8988T (cell line): ENCODE data around the gene OBP2A.
"Not testable (repeated sequence)": the region's sequence is repeated elsewhere in the genome, so short reads cannot be mapped to it uniquely, and the experiment has no call there.

Source experiments
- DNase-seq: peaks from one replicate; pipeline ENCODE4 v3.0.0; 2011

OBP2A gene

DNA sequence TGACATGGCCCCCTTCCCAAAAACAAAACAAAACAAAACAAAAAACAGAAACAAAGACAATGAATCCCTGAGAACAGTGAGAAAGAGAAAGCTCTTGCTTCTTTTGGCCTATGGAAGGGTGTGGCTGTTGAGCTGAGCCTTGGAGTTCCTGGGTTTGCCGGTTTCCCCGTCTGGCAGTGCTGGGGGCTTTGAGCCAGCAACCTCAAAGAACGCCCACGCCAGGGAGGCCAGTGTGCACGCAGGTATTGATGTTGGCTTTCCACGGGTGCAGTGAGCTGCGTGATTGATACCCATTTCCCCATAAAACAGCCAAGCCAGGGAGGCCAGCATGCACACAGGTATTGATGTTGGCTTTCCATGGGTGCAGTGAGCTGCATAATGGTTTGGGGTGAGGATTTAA is 33.0 kb upstream of the OBP2A start:
- no peak for DNase-seq

DNA sequence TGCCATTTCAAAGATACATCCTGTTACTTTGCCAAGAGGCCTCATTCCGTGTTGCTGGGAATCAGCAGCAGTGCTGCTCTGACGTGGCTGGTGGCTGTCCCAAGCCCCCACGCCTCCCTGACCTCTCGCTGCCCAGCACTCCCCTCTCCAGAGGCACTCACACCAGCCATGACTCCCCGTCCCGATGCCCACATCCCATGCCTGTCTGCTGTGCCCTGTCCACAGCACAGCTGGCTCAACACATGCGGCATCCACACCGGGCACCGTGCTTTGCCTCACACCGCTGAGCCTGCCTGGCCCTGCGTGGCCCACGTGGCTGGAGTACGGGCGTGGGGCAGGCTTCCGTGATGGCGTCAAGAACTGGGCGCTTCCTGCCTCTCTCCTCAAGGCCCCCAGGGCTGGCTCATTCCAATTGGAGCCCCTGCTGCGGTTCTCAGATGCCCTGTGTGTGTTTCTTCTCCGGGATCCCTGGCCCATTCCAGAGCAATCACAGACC is 32.5 kb upstream of the OBP2A start:
- DNase-seq, result no peak

DNA sequence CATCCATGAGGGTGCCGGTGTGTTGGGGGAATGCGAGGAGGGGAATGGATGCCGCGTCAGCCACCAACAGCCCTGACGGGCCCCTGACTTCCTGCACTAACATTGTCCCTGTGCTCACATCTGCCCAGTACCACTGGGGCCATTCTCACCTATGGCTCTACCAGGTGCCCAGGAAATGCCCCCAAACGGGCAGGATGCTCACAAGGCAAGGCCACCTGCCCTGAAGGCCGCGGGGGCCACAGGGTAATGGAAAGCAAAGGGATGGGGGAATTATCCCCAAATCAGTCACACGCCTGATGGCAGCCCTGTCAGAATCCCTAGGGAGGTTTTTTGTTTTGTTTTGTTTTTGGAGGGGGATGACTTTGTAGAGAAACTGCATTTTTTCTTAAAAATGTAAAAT is 32.0 kb upstream of the OBP2A start:
- not testable (repeated sequence) for DNase-seq

GRCh38 chr9:135514342-135515082 is 31.4 kb upstream of the OBP2A start:
- no peak for DNase-seq

GRCh38 chr9:135515083-135515951 is 30.6 kb upstream of the OBP2A start:
- no peak for DNase-seq

DNA sequence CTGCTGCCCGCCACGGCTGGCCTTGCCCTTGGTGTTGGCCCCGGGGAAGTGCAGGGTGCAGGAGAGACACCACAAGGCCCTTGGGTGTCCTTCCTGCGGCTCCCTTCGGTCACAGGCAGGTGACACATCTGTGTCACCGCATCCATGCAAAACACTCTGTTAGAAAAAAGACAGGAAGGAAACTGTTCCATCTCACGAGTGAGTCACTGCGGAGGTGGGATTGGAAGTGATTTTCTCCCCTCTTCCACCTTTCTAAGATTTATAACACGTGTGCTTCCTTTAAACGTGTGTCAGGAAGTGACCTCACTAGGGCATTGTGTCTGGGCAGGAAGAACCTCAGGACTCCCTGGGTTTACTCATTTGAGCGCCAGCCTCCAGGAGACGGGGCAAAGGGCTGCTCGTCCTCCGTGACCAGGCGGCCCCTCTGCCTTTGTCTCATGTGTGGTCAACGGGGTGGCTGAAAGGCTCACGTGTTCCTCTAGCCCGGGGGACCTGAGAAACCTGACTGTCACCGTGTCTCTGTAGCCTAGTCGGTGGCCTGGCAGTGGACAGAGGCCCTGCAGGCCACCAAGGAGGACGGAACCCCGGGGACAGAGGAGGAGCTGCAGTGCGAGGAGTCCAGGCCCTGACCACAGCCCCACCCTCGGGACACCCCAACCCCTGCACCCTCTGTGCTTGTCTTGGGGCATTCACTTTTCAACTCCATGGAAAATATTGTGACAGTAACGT is 29.6 kb upstream of the OBP2A start:
- DNase-seq, result no peak

- no peak for DNase-seq
Observed at GRCh38 chr9:135517407-135517822, 28.5 kb upstream of the OBP2A start.

DNA sequence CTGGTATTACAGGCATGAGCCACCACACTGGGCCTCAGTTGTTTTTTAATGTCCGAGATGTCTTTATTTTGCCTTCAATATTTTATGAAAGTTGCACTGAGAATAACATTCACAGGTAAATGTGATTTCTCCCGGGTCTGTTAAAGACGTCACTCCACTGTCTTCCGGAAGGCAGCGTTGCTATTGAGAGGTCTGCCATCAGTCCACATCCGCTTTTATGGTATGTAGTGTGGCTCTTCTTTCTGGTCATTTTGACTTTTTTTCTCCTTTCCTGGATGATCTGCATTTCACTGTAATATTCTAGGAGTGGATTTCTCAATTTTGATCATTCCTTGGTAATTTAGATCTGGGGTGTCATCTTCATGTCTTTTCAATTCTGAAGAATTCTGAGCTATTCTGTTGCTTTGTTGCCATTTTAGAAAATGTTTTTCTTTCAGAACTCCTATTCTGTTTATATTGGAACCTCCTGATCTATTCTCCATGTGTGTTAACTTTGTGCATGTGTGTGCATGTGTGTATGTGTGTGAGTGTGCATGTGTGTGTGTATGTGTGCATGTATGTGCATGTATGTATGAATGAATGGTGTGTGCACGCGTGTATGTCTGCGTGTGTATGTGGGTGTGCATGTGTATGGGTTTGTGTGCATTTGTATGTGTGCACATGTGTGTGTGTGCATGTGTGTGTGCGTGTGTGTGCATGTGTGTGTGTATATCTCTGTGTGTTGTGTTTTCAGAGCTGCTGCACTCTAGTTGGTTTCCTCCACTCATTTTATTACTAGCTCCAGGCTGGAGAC is 26.6 kb upstream of the OBP2A start:
- no peak for DNase-seq

- DNase-seq, result no peak
Observed at GRCh38 chr9:135520916-135521607, 24.9 kb upstream of the OBP2A start, which contains the start of gene LCN1. Gene LCN1, plus strand, starts transcription at chr9:135521440. Its CDS starts 58 bp downstream, at chr9:135521498.

GRCh38 chr9:135521608-135522095 is 24.3 kb upstream of the OBP2A start:
- no peak for DNase-seq

- no peak for DNase-seq
Observed at GRCh38 chr9:135522137-135522877, 23.6 kb upstream of the OBP2A start.

DNA sequence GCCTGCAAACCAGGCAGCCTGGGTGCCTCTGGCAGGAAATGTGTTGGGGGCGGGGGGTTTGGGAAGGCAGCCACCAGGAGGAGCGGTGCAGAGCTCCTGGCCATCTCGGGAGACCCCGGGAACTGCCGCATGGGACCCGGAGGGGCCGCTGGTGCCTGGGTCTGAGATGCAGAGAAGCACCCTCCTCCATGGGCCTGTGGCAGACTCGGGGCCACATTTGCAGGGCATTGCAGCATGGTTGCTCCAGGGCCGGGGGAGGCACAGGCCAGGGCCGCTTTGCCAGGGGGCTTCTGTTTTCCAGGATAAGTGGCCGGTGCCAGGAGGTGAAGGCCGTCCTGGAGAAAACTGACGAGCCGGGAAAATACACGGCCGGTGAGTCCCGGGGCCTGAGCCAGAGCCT is 23.0 kb upstream of the OBP2A start:
- no peak for DNase-seq

DNA sequence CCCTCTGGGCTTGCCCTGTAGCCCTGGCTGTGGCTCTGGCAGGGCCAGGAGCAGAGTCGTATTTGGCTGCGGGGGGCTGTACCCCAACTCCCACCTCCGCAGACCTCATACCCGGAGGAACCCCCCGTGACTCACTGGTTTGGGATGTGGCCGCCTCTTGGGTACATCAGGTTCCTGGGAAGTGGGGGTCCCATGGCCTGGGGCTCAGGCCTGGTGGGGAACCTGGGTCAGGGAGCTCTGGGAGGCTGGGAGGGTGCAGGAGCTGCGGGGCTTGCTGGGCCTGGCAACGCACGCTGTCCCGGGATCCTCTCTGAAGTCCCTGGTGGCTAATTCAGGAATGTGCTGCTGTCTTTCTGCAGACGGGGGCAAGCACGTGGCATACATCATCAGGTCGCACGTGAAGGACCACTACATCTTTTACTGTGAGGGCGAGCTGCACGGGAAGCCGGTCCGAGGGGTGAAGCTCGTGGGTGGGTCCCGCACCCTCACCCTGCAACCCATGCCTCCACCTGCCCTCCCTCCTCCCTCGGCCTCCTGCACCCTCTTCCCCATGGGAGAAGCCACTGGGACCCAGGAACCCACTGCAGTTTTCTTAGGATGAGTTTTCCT is 22.3 kb upstream of the OBP2A start:
- no peak for DNase-seq

GRCh38 chr9:135524130-135524861 is 21.6 kb upstream of the OBP2A start:
- DNase-seq, result no peak

- no peak for DNase-seq
Observed at GRCh38 chr9:135525241-135526088, 20.5 kb upstream of the OBP2A start.

- DNase-seq, result no peak
Observed at GRCh38 chr9:135526089-135526729, 19.7 kb upstream of the OBP2A start.

- no peak for DNase-seq
Observed at GRCh38 chr9:135526730-135527571, 19.0 kb upstream of the OBP2A start.
